HepG2 (cell line): ENCODE results near the gene OBP2B. TPM values are rescaled to one million over a fixed set of nuclear protein-coding genes. Genes with fewer than 3 reads are reported as not detected.

Experiments used
- CTCF ChIP-seq: sonication (generic); formaldehyde crosslinking; IDR thresholded peaks from 2 replicates; pipeline ENCODE4 v1.5.0; 2020; ENCODE audit warnings: mild to moderate bottlenecking, missing genetic modification reagents, moderate library complexity
- HDAC1 ChIP-seq: sonication (generic); formaldehyde crosslinking; IDR thresholded peaks from 2 replicates; pipeline ENCODE4 v1.5.1; 2020; ENCODE audit warnings: mild to moderate bottlenecking, missing genetic modification reagents
- HNF4G ChIP-seq, 2 experiments: sonication (generic) in 1 of 2; formaldehyde crosslinking in 1 of 2; IDR thresholded peaks; 2 replicates each; pipeline versions ENCODE4 v1.4.0 to v1.6.1; 2011 to 2020; ENCODE audit warnings: borderline replicate concordance in 2 of 2, low read depth in 2 of 2, mild to moderate bottlenecking in 2 of 2, low read length in 1 of 2, missing genetic modification reagents in 1 of 2, moderate library complexity in 1 of 2
- IKZF5 ChIP-seq: IDR thresholded peaks from 2 replicates; pipeline ENCODE4 v1.6.1; 2018; ENCODE audit warnings: missing genetic modification reagents, mild to moderate bottlenecking, missing compliant biosample characterization
- LCORL ChIP-seq, 2 experiments: fragments of 450-650 bp in 1 of 2; sonication (generic) in 1 of 2; formaldehyde crosslinking in 1 of 2; IDR thresholded peaks; 2 replicates each; pipeline versions ENCODE4 v1.5.0 to v1.6.1; 2017 to 2020; ENCODE audit warnings: antibody characterized with exemption in 1 of 2, missing genetic modification reagents in 1 of 2
- MED13 ChIP-seq: sonication (generic); formaldehyde crosslinking; IDR thresholded peaks from 2 replicates; pipeline ENCODE4 v1.5.0; 2020; ENCODE audit warnings: missing genetic modification reagents
- NR0B2 ChIP-seq: sonication (generic); formaldehyde crosslinking; IDR thresholded peaks from 2 replicates; pipeline ENCODE4 v1.4.0; 2020; ENCODE audit warnings: mild to moderate bottlenecking, missing genetic modification reagents
- SMAD9 ChIP-seq: sonication (generic); formaldehyde crosslinking; IDR thresholded peaks from 2 replicates; pipeline ENCODE4 v1.5.1; 2020; ENCODE audit warnings: mild to moderate bottlenecking, missing genetic modification reagents
- TFAP4 ChIP-seq: sonication (generic); IDR thresholded peaks from 2 replicates; pipeline ENCODE4 v1.6.1; 2016; ENCODE audit warnings: low read depth, borderline replicate concordance
- ZFX ChIP-seq: sonication (generic); formaldehyde crosslinking; IDR thresholded peaks from 2 replicates; pipeline ENCODE4 v1.4.0; 2020; ENCODE audit warnings: mild to moderate bottlenecking, low read depth, missing genetic modification reagents, moderate library complexity
- ZNF230 ChIP-seq: sonication (generic); formaldehyde crosslinking; IDR thresholded peaks from 2 replicates; pipeline ENCODE4 v1.4.0; 2020; ENCODE audit warnings: mild to moderate bottlenecking, missing genetic modification reagents
- ZNF407 ChIP-seq: sonication (generic); formaldehyde crosslinking; IDR thresholded peaks from one replicate; pipeline ENCODE4 v1.5.1; 2020; ENCODE audit warnings: mild to moderate bottlenecking, missing genetic modification reagents; ENCODE audit errors: not compliant biosample characterization
- polyA plus RNA-seq, 8 experiments: library from polyadenylated mRNA; depleted of rRNA in 3 of 8; stranded (reverse) in 7 of 8; unstranded in 1 of 8; fragments of >200 nt; fragmentation: Illumina TruSeq in 4 of 8; extraction: Trizol in 4 of 8; gene quantifications; 2 replicates each; pipeline versions ENCODE4 v1.2.1 to v1.2.3, GENCODE V29; 2011 to 2016; ENCODE audit warnings: low read depth in 4 of 8, missing spikeins in 1 of 8, mixed read lengths in 1 of 8; ENCODE audit not compliant: insufficient read depth in 1 of 8
- total RNA-seq, 5 experiments: library from RNA; depleted of rRNA; stranded (reverse); fragments of >200 nt; fragmentation: Illumina TruSeq; extraction: Trizol; gene quantifications; 2 replicates each; pipeline ENCODE4 v1.2.3, GENCODE V29; 2016; ENCODE audit warnings: low read depth in 1 of 5

Gene OBP2B
- total and polyA plus RNA-seq, 2 of the 13 experiments (the other 11 are each of a cell fraction or from before 2014, with no cell fraction given): not detected

GRCh38 chr9:133238851-133239532 lies 29.9 kb upstream of the OBP2B start (continued):
- no peak for TF ChIP-seq ZNF230 (CRISPR knock-in tag)
- TF ChIP-seq NR0B2 (CRISPR knock-in tag): no peak
- no peak for TF ChIP-seq SMAD9
- peak; percentile 7; the same call in 1 of the 2 replicates for TF ChIP-seq ZFX (CRISPR knock-in tag)
- no peak for TF ChIP-seq HDAC1 (CRISPR knock-in tag)
- TF ChIP-seq IKZF5: no peak
- peak; percentile 86 for TF ChIP-seq CTCF (CRISPR knock-in tag)
- peak; percentile 17; the same call in 1 of the 2 replicates for TF ChIP-seq TFAP4
- TF ChIP-seq ZNF407 (CRISPR knock-in tag): no peak
- TF ChIP-seq LCORL (IDR thresholded peaks at IDR 0.05): no peak
- TF ChIP-seq LCORL (CRISPR knock-in tag; IDR thresholded peaks at IDR 0.05): no peak
- no peak for TF ChIP-seq HNF4G (IDR thresholded peaks at IDR 0.05; ENCODE audit: borderline replicate concordance, low read depth, low read length)
- no peak for TF ChIP-seq HNF4G (CRISPR knock-in tag; IDR thresholded peaks at IDR 0.05; ENCODE audit: borderline replicate concordance, low read depth)
- TF ChIP-seq MED13: no peak
